ENCODE data around the gene LAMA2.

DNA sequence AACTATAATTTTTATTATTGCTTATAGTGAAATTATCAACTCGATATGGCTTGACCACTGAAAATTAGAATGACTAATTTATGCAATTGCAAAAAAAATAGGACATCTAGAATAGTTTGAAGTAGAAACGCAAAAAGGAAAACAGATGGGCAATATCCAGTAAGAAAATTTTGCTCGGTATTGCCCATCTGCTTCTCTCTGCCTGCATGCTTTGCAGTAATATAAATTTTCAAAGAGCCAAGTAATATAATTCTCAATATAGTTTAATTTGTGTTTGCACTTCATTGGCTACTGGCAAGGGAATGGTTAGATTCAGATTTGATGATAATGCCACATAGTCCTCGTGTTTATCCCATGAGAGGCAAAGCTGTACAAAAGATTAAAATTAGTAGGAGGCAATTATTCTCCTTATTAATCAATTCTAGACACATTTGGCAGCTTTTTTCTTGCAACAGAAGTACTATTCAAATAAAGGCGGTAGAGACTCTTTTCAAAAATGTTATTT lies 27.3 kb upstream of the LAMA2 start:
- TF ChIP-seq, protein P1, sequence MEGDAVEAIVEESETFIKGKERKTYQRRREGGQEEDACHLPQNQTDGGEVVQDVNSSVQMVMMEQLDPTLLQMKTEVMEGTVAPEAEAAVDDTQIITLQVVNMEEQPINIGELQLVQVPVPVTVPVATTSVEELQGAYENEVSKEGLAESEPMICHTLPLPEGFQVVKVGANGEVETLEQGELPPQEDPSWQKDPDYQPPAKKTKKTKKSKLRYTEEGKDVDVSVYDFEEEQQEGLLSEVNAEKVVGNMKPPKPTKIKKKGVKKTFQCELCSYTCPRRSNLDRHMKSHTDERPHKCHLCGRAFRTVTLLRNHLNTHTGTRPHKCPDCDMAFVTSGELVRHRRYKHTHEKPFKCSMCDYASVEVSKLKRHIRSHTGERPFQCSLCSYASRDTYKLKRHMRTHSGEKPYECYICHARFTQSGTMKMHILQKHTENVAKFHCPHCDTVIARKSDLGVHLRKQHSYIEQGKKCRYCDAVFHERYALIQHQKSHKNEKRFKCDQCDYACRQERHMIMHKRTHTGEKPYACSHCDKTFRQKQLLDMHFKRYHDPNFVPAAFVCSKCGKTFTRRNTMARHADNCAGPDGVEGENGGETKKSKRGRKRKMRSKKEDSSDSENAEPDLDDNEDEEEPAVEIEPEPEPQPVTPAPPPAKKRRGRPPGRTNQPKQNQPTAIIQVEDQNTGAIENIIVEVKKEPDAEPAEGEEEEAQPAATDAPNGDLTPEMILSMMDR (IDR thresholded peaks at IDR 0.05; ENCODE audit: low read length) = no peak
- TF ChIP-seq EZH2 (IDR thresholded peaks at IDR 0.05; ENCODE audit: borderline replicate concordance, low read length) = no peak
